Kidney capillary endothelial cell (primary cell): ENCODE measurements around the gene CCN2.

Experiments
- DNase-seq: peaks from one replicate; pipeline ENCODE4 v3.0.0-alpha.2; 2018; ENCODE audit warnings: low spot score

CCN2 gene

GRCh38 chr6:131966443-131966842 is 15.3 kb upstream of the CCN2 start:
- DNase-seq = no peak

GRCh38 chr6:131963063-131963462 is 11.9 kb upstream of the CCN2 start:
- no peak for DNase-seq

- DNase-seq = no peak
These were observed 9.4 kb upstream of the CCN2 start for GRCh38 chr6:131960371-131961133.

- no peak for DNase-seq
These were observed 7.6 kb upstream of the CCN2 start for GRCh38 chr6:131958542-131959470.

- DNase-seq = no peak
These were observed 6.9 kb upstream of the CCN2 start for GRCh38 chr6:131958095-131958494.

- no peak for DNase-seq
These were observed 4.7 kb upstream of the CCN2 start for GRCh38 chr6:131955876-131956275.

GRCh38 chr6:131955192-131955591 is 4.0 kb upstream of the CCN2 start:
- no peak for DNase-seq

- peak; percentile 90 for DNase-seq
These were observed 3.6 kb upstream of the CCN2 start for GRCh38 chr6:131954775-131955107.

- DNase-seq = peak; percentile 21
These were observed 3.0 kb upstream of the CCN2 start for GRCh38 chr6:131954059-131954774.

- DNase-seq = no peak
These were observed 1.8 kb upstream of the CCN2 start for GRCh38 chr6:131952886-131953509.

- no peak for DNase-seq
These were observed 531 bp upstream of the CCN2 start for GRCh38 chr6:131951576-131952230.

- DNase-seq = peak; percentile 58
These were observed 1.0 kb downstream of the CCN2 start for GRCh38 chr6:131949909-131950766.

GRCh38 chr6:131949620-131949908 is 1.6 kb downstream of the CCN2 start:
- DNase-seq = peak; percentile 55

- peak; percentile 66 for DNase-seq
These were observed 2.2 kb downstream of the CCN2 start for GRCh38 chr6:131948692-131949619.

- peak; percentile 56 for DNase-seq
These were observed 3.0 kb downstream of the CCN2 start for GRCh38 chr6:131947986-131948661.

GRCh38 chr6:131946992-131947955 is 3.9 kb downstream of the CCN2 start:
- DNase-seq = peak; percentile 54

GRCh38 chr6:131946404-131946991 is 4.7 kb downstream of the CCN2 start:
- peak; percentile 39 for DNase-seq

GRCh38 chr6:131945971-131946370 is 5.2 kb downstream of the CCN2 start:
- DNase-seq = no peak
